Uterus (tissue), 2 donors: Measurements from ENCODE around the gene KDM4C.

ENCODE experiments used
- CTCF ChIP-seq, 4 experiments: fragments of 200-600 bp in 2 of 4; fragments of 450-650 bp in 2 of 4; sonication (generic) in 2 of 4; IDR thresholded peaks; one replicate each; pipeline ENCODE4 v1.5.1; 2016 to 2019; ENCODE audit warnings: antibody characterized with exemption in 4 of 4, mild to moderate bottlenecking in 2 of 4, moderate library complexity in 1 of 4
- POLR2A ChIP-seq, 2 donors: fragments of 450-650 bp; IDR thresholded peaks; one replicate each; pipeline ENCODE4 v1.6.1; 2016; ENCODE audit warnings: antibody characterized with exemption in 2 of 2, mild to moderate bottlenecking in 1 of 2, moderate library complexity in 1 of 2

- no peak for TF ChIP-seq POLR2A (IDR thresholded peaks at IDR 0.05)
- TF ChIP-seq CTCF (IDR thresholded peaks at IDR 0.05): no peak
Observed at GRCh38 chr9:7045361-7045760, 287.6 kb downstream of the KDM4C start.
